Measurements from ENCODE around the gene LHFPL3.
"Not testable (repeated sequence)": the region's sequence is repeated elsewhere in the genome, so short reads cannot be mapped to it uniquely, and the experiment has no call there.

Gene LHFPL3

DNA sequence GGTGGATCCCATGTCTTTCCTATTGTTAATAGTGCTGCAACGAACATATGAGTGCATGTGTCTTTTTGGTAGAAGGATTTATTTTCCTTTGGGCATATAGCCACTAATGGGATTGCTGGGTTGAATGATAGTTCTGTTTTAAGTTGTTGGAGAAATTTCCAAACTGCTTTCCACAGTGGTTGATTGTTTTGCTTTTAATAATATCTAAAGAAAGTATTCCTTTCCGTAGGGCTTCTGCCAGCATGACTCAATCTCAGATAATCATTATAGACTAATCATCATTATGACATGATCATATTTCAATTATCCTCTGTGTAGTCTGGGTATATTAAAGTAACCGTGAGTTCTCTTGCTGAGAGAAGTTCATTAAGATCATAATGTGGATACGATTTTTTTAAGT, 575.4 kb downstream of the LHFPL3 start:
- no peak for DNase-seq
- Histone ChIP-seq H3K27ac (ENCODE audit: insufficient read depth, low read length, poor library complexity, severe bottlenecking) (no peak overlapping the region), H3K27me3 (replicated peaks; ENCODE audit: control insufficient read depth, insufficient read depth, low read length, poor library complexity, severe bottlenecking) (no peaks in the 10 kb centered on the region), H3K4me1 (ENCODE audit: control insufficient read depth, insufficient read depth, low read length, poor library complexity, severe bottlenecking) (no peaks in the 10 kb centered on the region), H3K9me3 (ENCODE audit: control insufficient read depth, low read length) (no peaks in the 10 kb centered on the region), H3K36me3 (ENCODE audit: control insufficient read depth, insufficient read depth, low read length) (no peaks in the 10 kb centered on the region), H3K4me3 (ENCODE audit: insufficient read depth, low read depth, low read length, poor library complexity, severe bottlenecking) (no peak overlapping the region)

DNA sequence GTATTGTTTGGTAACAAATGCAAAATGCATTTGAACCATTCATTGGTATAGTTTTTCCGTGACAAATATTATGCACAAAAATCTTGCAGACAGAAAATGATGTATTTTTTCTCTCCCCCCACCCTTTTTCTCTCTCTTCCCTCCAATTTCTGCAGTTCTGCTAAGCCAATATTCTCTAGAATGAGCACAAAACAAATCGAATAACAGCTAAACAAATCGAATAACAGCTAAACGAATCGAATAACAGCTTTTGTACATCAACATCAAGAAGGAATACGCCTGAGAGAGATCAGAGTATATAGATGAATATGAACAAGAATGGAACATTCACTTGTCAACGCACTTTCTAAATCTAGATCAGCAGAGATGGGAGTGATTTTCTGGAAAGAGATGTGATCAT, 577.6 kb downstream of the LHFPL3 start:
- peaks cover 3% of the 10 kb centered on the region for H3K27me3 ChIP-seq (replicated peaks; ENCODE audit: control insufficient read depth, insufficient read depth, low read length, poor library complexity, severe bottlenecking)
- DNase-seq = no peak
- H3K36me3 ChIP-seq (ENCODE audit: control insufficient read depth, insufficient read depth, low read length) = no peaks in the 10 kb centered on the region
- H3K9me3 ChIP-seq (ENCODE audit: control insufficient read depth, low read length) = no peaks in the 10 kb centered on the region
- no peaks in the 10 kb centered on the region for H3K4me1 ChIP-seq (ENCODE audit: control insufficient read depth, insufficient read depth, low read length, poor library complexity, severe bottlenecking)
- H3K27ac ChIP-seq (ENCODE audit: insufficient read depth, low read length, poor library complexity, severe bottlenecking) = no peak overlapping the region
- H3K4me3 ChIP-seq (ENCODE audit: insufficient read depth, low read depth, low read length, poor library complexity, severe bottlenecking) = no peak overlapping the region

DNA sequence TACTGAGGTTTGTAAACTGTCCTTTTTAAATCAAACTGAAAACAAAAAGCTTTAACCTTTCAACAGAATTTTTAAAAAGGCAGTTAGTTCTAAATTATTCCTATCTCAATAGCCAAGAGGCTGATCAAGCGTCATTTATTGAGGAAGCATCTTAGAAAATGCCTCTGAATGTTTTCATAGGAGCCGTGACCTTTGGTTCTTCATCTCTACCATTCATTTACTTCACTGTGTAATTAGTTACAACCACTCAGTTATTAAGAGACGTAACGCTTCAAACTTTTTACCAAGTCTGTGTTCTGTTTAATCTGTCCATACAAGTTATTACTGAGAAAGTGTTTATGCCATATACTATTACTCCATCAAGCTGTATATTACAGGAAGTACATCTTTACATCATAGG, 578.2 kb downstream of the LHFPL3 start:
- H3K4me3 ChIP-seq (ENCODE audit: insufficient read depth, low read depth, low read length, poor library complexity, severe bottlenecking) = no peak overlapping the region
- no peak for DNase-seq
- no peaks in the 10 kb centered on the region for H3K9me3 ChIP-seq (ENCODE audit: control insufficient read depth, low read length)
- H3K36me3 ChIP-seq (ENCODE audit: control insufficient read depth, insufficient read depth, low read length) = no peaks in the 10 kb centered on the region
- peaks cover 3% of the 10 kb centered on the region for H3K27me3 ChIP-seq (replicated peaks; ENCODE audit: control insufficient read depth, insufficient read depth, low read length, poor library complexity, severe bottlenecking)
- no peak overlapping the region for H3K27ac ChIP-seq (ENCODE audit: insufficient read depth, low read length, poor library complexity, severe bottlenecking)
- H3K4me1 ChIP-seq (ENCODE audit: control insufficient read depth, insufficient read depth, low read length, poor library complexity, severe bottlenecking) = no peaks in the 10 kb centered on the region

GRCh38 chr7:104908636-104909035, 580.2 kb downstream of the LHFPL3 start:
- no peak overlapping the region for H3K27ac ChIP-seq (ENCODE audit: insufficient read depth, low read length, poor library complexity, severe bottlenecking)
- H3K4me1 ChIP-seq (ENCODE audit: control insufficient read depth, insufficient read depth, low read length, poor library complexity, severe bottlenecking) = no peaks in the 10 kb centered on the region
- no peak overlapping the region for H3K4me3 ChIP-seq (ENCODE audit: insufficient read depth, low read depth, low read length, poor library complexity, severe bottlenecking)
- peaks cover 3% of the 10 kb centered on the region for H3K27me3 ChIP-seq (replicated peaks; ENCODE audit: control insufficient read depth, insufficient read depth, low read length, poor library complexity, severe bottlenecking)
- no peaks in the 10 kb centered on the region for H3K36me3 ChIP-seq (ENCODE audit: control insufficient read depth, insufficient read depth, low read length)
- DNase-seq = no peak
- no peaks in the 10 kb centered on the region for H3K9me3 ChIP-seq (ENCODE audit: control insufficient read depth, low read length)

DNA sequence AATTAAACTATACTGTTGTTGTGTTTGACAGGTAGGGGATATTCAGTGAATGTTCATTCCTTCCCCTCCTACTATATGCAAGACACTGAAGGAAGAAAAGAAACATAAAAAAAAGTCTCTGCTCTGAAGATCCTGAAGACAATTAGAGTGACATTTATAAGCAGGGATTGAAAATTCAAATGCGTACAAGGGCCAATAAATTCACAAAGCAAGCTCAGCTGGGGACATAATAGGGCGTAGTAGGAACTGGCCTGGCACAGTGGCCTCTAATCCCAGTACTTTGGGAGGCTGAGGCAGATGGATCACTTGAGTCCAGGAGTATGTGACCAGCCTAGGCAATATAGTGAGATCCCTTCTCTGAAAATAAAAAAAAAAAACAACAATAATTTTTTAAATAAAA, 580.7 kb downstream of the LHFPL3 start:
- Histone ChIP-seq H3K9me3 (ENCODE audit: control insufficient read depth, low read length) (no peaks in the 10 kb centered on the region), H3K4me3 (ENCODE audit: insufficient read depth, low read depth, low read length, poor library complexity, severe bottlenecking) (no peak overlapping the region), H3K4me1 (ENCODE audit: control insufficient read depth, insufficient read depth, low read length, poor library complexity, severe bottlenecking) (no peaks in the 10 kb centered on the region), H3K27me3 (replicated peaks; ENCODE audit: control insufficient read depth, insufficient read depth, low read length, poor library complexity, severe bottlenecking) (peaks cover 3% of the 10 kb centered on the region), H3K27ac (ENCODE audit: insufficient read depth, low read length, poor library complexity, severe bottlenecking) (no peak overlapping the region), H3K36me3 (ENCODE audit: control insufficient read depth, insufficient read depth, low read length) (no peaks in the 10 kb centered on the region)
- no peak for DNase-seq

DNA sequence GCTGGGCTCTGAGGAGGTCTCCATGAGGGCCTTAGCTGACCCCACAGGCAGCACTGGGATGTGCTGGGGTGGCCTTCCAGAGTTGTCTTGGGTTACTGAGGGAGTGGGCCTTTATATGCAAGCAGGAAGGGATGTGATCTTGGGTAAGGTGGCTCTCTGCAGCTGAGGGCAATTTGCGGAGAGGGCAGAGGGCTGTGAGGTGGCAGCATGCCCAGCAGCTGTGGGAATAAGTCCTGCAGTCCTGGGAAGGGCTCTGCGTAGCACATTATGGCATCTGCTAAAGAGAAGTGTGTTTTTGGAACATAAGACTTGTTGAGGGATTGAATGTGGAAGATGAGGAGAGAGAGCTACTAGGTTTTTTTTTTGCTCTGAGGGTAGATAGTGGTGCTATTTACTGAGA, 586.0 kb downstream of the LHFPL3 start:
- Histone ChIP-seq H3K27me3 (replicated peaks; ENCODE audit: control insufficient read depth, insufficient read depth, low read length, poor library complexity, severe bottlenecking) (peaks cover 3% of the 10 kb centered on the region), H3K27ac (ENCODE audit: insufficient read depth, low read length, poor library complexity, severe bottlenecking) (no peak overlapping the region), H3K4me1 (ENCODE audit: control insufficient read depth, insufficient read depth, low read length, poor library complexity, severe bottlenecking) (no peaks in the 10 kb centered on the region), H3K36me3 (ENCODE audit: control insufficient read depth, insufficient read depth, low read length) (no peaks in the 10 kb centered on the region), H3K4me3 (ENCODE audit: insufficient read depth, low read depth, low read length, poor library complexity, severe bottlenecking) (no peak overlapping the region), H3K9me3 (ENCODE audit: control insufficient read depth, low read length) (no peaks in the 10 kb centered on the region)
- DNase-seq = no peak

- Histone ChIP-seq H3K4me3 (ENCODE audit: insufficient read depth, low read depth, low read length, poor library complexity, severe bottlenecking) (no peak overlapping the region), H3K9me3 (ENCODE audit: control insufficient read depth, low read length) (no peaks in the 10 kb centered on the region), H3K4me1 (ENCODE audit: control insufficient read depth, insufficient read depth, low read length, poor library complexity, severe bottlenecking) (no peaks in the 10 kb centered on the region), H3K27me3 (replicated peaks; ENCODE audit: control insufficient read depth, insufficient read depth, low read length, poor library complexity, severe bottlenecking) (no peaks in the 10 kb centered on the region), H3K27ac (ENCODE audit: insufficient read depth, low read length, poor library complexity, severe bottlenecking) (no peak overlapping the region), H3K36me3 (ENCODE audit: control insufficient read depth, insufficient read depth, low read length) (no peaks in the 10 kb centered on the region)
- DNase-seq = no peak
Observed at GRCh38 chr7:104921596-104921995, 593.2 kb downstream of the LHFPL3 start.

DNA sequence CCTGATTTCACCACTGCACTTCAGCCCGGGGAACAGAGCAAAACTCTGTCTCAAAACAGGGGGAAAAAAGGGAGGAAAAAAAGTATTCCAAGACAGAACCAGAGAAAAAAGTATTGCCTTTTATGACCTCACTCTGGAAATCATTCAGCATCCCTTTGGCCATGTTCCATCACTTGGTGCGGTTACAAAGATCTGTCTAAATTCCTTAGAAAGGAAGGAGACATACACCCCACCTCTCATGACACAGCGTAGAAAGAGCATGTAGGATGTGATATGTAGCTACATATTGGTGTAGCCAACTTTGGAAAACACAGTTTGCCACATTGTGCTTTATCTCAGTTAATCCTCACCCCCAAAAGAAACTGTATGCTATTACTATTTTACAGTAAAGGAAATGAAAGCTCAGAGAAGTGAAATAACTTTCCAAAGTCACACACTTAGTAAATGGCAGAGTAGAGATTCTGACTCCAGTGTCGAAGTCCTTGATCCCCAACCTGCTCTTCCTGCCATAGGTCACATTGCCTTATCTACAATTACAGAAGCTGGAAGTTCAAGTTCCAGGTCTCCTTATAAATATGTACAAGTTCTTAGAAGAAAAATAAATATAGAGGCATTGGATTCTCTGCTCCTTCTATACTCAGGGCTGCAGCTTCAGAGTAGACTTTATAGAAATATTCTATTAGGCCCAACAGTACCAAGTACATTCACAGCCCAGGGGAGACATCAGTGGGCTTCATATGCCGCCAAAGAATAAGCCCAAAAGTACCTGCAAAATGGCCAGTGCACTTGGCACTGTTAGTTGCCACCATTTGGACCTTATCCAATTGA, 594.0 kb downstream of the LHFPL3 start:
- Histone ChIP-seq H3K4me3 (ENCODE audit: insufficient read depth, low read depth, low read length, poor library complexity, severe bottlenecking) (no peak overlapping the region), H3K27ac (ENCODE audit: insufficient read depth, low read length, poor library complexity, severe bottlenecking) (no peak overlapping the region), H3K36me3 (ENCODE audit: control insufficient read depth, insufficient read depth, low read length) (no peaks in the 10 kb centered on the region), H3K27me3 (replicated peaks; ENCODE audit: control insufficient read depth, insufficient read depth, low read length, poor library complexity, severe bottlenecking) (no peaks in the 10 kb centered on the region), H3K9me3 (ENCODE audit: control insufficient read depth, low read length) (no peaks in the 10 kb centered on the region), H3K4me1 (ENCODE audit: control insufficient read depth, insufficient read depth, low read length, poor library complexity, severe bottlenecking) (no peaks in the 10 kb centered on the region)
- DNase-seq = no peak

GRCh38 chr7:104923010-104923421, 594.6 kb downstream of the LHFPL3 start:
- Histone ChIP-seq H3K4me1 (ENCODE audit: control insufficient read depth, insufficient read depth, low read length, poor library complexity, severe bottlenecking) (no peaks in the 10 kb centered on the region), H3K4me3 (ENCODE audit: insufficient read depth, low read depth, low read length, poor library complexity, severe bottlenecking) (no peak overlapping the region), H3K27ac (ENCODE audit: insufficient read depth, low read length, poor library complexity, severe bottlenecking) (no peak overlapping the region), H3K27me3 (replicated peaks; ENCODE audit: control insufficient read depth, insufficient read depth, low read length, poor library complexity, severe bottlenecking) (no peaks in the 10 kb centered on the region), H3K9me3 (ENCODE audit: control insufficient read depth, low read length) (no peaks in the 10 kb centered on the region), H3K36me3 (ENCODE audit: control insufficient read depth, insufficient read depth, low read length) (no peaks in the 10 kb centered on the region)
- peak; percentile 33 to 50 (median 38) for DNase-seq

- not testable (repeated sequence) for H3K4me3 ChIP-seq (ENCODE audit: insufficient read depth, low read depth, low read length, poor library complexity, severe bottlenecking)
Observed at GRCh38 chr7:104926189-104926588, 597.8 kb downstream of the LHFPL3 start.

More at GRCh38 chr7:104926189-104926588, 597.8 kb downstream of the LHFPL3 start:
- H3K9me3 ChIP-seq (ENCODE audit: control insufficient read depth, low read length); H3K27ac ChIP-seq (ENCODE audit: insufficient read depth, low read length, poor library complexity, severe bottlenecking); DNase-seq; H3K4me1 ChIP-seq (ENCODE audit: control insufficient read depth, insufficient read depth, low read length, poor library complexity, severe bottlenecking); H3K27me3 ChIP-seq (replicated peaks; ENCODE audit: control insufficient read depth, insufficient read depth, low read length, poor library complexity, severe bottlenecking); H3K36me3 ChIP-seq (ENCODE audit: control insufficient read depth, insufficient read depth, low read length): not testable (repeated sequence)

Data from effector memory CD4-positive, alpha-beta T cell (primary cell).